IPS-18a (cell line): ENCODE measurements around the gene IL17B.

Experiments
- H3K27ac ChIP-seq: one replicate; pipeline ENCODE4 v1.5.1; 2013; ENCODE audit warnings: low read length
- H3K27me3 ChIP-seq: one replicate; pipeline ENCODE4 v1.6.1; 2013; ENCODE audit warnings: mild to moderate bottlenecking, low read length; ENCODE audit not compliant: control insufficient read depth, insufficient read depth
- H3K36me3 ChIP-seq: one replicate; pipeline ENCODE4 v1.6.1; 2013; ENCODE audit warnings: low read depth, low read length; ENCODE audit not compliant: control insufficient read depth
- H3K4me1 ChIP-seq: one replicate; pipeline ENCODE4 v1.6.1; 2013; ENCODE audit warnings: low read depth, low read length; ENCODE audit not compliant: control insufficient read depth
- H3K4me3 ChIP-seq: one replicate; pipeline ENCODE4 v1.5.1; 2013; ENCODE audit warnings: low read length
- H3K9ac ChIP-seq: one replicate; pipeline ENCODE4 v1.6.1; 2013; ENCODE audit warnings: mild to moderate bottlenecking, low read length, moderate library complexity
- H3K9me3 ChIP-seq: one replicate; pipeline ENCODE4 v1.6.1; 2013; ENCODE audit warnings: low read depth, low read length; ENCODE audit not compliant: control insufficient read depth

The IL17B gene

GRCh38 chr5:149358294-149358651 lies 20.8 kb downstream of the IL17B start:
- H3K9ac ChIP-seq, result peak overlapping the region; percentile 59
- H3K27ac ChIP-seq, result no peak overlapping the region
- H3K27me3 ChIP-seq, result no peaks in the 10 kb centered on the region
- no peaks in the 10 kb centered on the region for H3K9me3 ChIP-seq
- H3K36me3 ChIP-seq, result peaks cover 11% of the 10 kb centered on the region
- peaks cover 9% of the 10 kb centered on the region for H3K4me1 ChIP-seq
- H3K4me3 ChIP-seq, result peak overlapping the region; percentile 81

GRCh38 chr5:149357370-149358293 lies 21.5 kb downstream of the IL17B start, which contains the start of gene PCYOX1L:
TSS of gene PCYOX1L (plus strand) at chr5:149358046. CDS start at chr5:149358069, 23 bp downstream.
- peaks cover 18% of the 10 kb centered on the region for H3K36me3 ChIP-seq
- H3K27ac ChIP-seq, result no peak within 1 kb of the TSS
- peak within 1 kb of the TSS; percentile 59 for H3K9ac ChIP-seq
- H3K4me1 ChIP-seq, result peaks cover 9% of the 10 kb centered on the region
- peak within 1 kb of the TSS; percentile 81 for H3K4me3 ChIP-seq
- H3K27me3 ChIP-seq, result no peaks in the 10 kb centered on the region
- H3K9me3 ChIP-seq, result no peaks in the 10 kb centered on the region

- no peak overlapping the region for H3K27ac ChIP-seq
- H3K9ac ChIP-seq, result no peak overlapping the region
- no peaks in the 10 kb centered on the region for H3K27me3 ChIP-seq
- H3K36me3 ChIP-seq, result peaks cover 30% of the 10 kb centered on the region
- H3K4me1 ChIP-seq, result peaks cover 9% of the 10 kb centered on the region
- H3K9me3 ChIP-seq, result no peaks in the 10 kb centered on the region
- H3K4me3 ChIP-seq, result no peak overlapping the region
Measured at GRCh38 chr5:149356391-149356790, 22.7 kb downstream of the IL17B start.

- H3K27ac ChIP-seq, result no peak overlapping the region
- no peak overlapping the region for H3K4me3 ChIP-seq
- no peak overlapping the region for H3K9ac ChIP-seq
- H3K27me3 ChIP-seq, result no peaks in the 10 kb centered on the region
- H3K36me3 ChIP-seq, result peaks cover 37% of the 10 kb centered on the region
- H3K4me1 ChIP-seq, result peaks cover 9% of the 10 kb centered on the region
- no peaks in the 10 kb centered on the region for H3K9me3 ChIP-seq
Measured at GRCh38 chr5:149355688-149356087, 23.4 kb downstream of the IL17B start.

- Histone ChIP-seq H3K9ac (no peak overlapping the region), H3K9me3 (no peaks in the 10 kb centered on the region), H3K36me3 (peaks cover 55% of the 10 kb centered on the region), H3K27me3 (no peaks in the 10 kb centered on the region), H3K27ac (no peak overlapping the region), H3K4me3 (no peak overlapping the region), H3K4me1 (peaks cover 9% of the 10 kb centered on the region)
Measured at GRCh38 chr5:149353911-149354310, 25.2 kb downstream of the IL17B start.

- Histone ChIP-seq H3K4me1 (peaks cover under 1% of the 10 kb centered on the region), H3K27me3 (no peaks in the 10 kb centered on the region), H3K9me3 (no peaks in the 10 kb centered on the region), H3K9ac (no peak overlapping the region), H3K36me3 (peaks cover 72% of the 10 kb centered on the region), H3K27ac (no peak overlapping the region), H3K4me3 (no peak overlapping the region)
Measured at GRCh38 chr5:149352169-149352568, 26.9 kb downstream of the IL17B start.

GRCh38 chr5:149349382-149349781 lies 29.7 kb downstream of the IL17B start:
- Histone ChIP-seq H3K9me3 (no peaks in the 10 kb centered on the region), H3K4me1 (no peaks in the 10 kb centered on the region), H3K4me3 (no peak overlapping the region), H3K27ac (no peak overlapping the region), H3K27me3 (no peaks in the 10 kb centered on the region), H3K9ac (no peak overlapping the region), H3K36me3 (peaks cover 71% of the 10 kb centered on the region)

- Histone ChIP-seq H3K9ac (no peak overlapping the region), H3K4me1 (no peaks in the 10 kb centered on the region), H3K27me3 (no peaks in the 10 kb centered on the region), H3K9me3 (no peaks in the 10 kb centered on the region), H3K4me3 (no peak overlapping the region), H3K27ac (no peak overlapping the region), H3K36me3 (peaks cover 64% of the 10 kb centered on the region)
Measured at GRCh38 chr5:149348518-149348917, 30.6 kb downstream of the IL17B start.

- Histone ChIP-seq H3K4me3 (peak overlapping the region; percentile 86), H3K36me3 (peaks cover 38% of the 10 kb centered on the region), H3K9me3 (no peaks in the 10 kb centered on the region), H3K27me3 (no peaks in the 10 kb centered on the region), H3K4me1 (no peaks in the 10 kb centered on the region), H3K27ac (peak overlapping the region; percentile 81), H3K9ac (peak overlapping the region; percentile 76)
Measured at GRCh38 chr5:149345892-149346222, 33.2 kb downstream of the IL17B start.

- no peaks in the 10 kb centered on the region for H3K27me3 ChIP-seq
- H3K27ac ChIP-seq, result peak within 1 kb of the TSS; percentile 81
- peak within 1 kb of the TSS; percentile 76 for H3K9ac ChIP-seq
- no peaks in the 10 kb centered on the region for H3K4me1 ChIP-seq
- peak within 1 kb of the TSS; percentile 86 for H3K4me3 ChIP-seq
- H3K9me3 ChIP-seq, result no peaks in the 10 kb centered on the region
- H3K36me3 ChIP-seq, result peaks cover 32% of the 10 kb centered on the region
Measured at GRCh38 chr5:149345147-149345891, 33.8 kb downstream of the IL17B start, which contains the start of gene GRPEL2. TSS of gene GRPEL2 (plus strand) at chr5:149345499. CDS start at chr5:149345540, 41 bp downstream.

- Histone ChIP-seq H3K4me3 (no peak overlapping the region), H3K27me3 (no peaks in the 10 kb centered on the region), H3K9ac (no peak overlapping the region), H3K4me1 (no peaks in the 10 kb centered on the region), H3K36me3 (peaks cover 21% of the 10 kb centered on the region), H3K27ac (no peak overlapping the region), H3K9me3 (no peaks in the 10 kb centered on the region)
Measured at GRCh38 chr5:149344151-149344550, 34.9 kb downstream of the IL17B start.
